Measurements from ENCODE around the gene EHMT2.

DNA sequence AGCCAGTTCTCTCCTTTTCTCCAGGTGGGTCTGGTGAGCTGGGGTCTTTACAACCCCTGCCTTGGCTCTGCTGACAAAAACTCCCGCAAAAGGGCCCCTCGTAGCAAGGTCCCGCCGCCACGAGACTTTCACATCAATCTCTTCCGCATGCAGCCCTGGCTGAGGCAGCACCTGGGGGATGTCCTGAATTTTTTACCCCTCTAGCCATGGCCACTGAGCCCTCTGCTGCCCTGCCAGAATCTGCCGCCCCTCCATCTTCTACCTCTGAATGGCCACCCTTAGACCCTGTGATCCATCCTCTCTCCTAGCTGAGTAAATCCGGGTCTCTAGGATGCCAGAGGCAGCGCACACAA lies 47.6 kb upstream of the EHMT2 start:
- TF ChIP-seq, protein P1, sequence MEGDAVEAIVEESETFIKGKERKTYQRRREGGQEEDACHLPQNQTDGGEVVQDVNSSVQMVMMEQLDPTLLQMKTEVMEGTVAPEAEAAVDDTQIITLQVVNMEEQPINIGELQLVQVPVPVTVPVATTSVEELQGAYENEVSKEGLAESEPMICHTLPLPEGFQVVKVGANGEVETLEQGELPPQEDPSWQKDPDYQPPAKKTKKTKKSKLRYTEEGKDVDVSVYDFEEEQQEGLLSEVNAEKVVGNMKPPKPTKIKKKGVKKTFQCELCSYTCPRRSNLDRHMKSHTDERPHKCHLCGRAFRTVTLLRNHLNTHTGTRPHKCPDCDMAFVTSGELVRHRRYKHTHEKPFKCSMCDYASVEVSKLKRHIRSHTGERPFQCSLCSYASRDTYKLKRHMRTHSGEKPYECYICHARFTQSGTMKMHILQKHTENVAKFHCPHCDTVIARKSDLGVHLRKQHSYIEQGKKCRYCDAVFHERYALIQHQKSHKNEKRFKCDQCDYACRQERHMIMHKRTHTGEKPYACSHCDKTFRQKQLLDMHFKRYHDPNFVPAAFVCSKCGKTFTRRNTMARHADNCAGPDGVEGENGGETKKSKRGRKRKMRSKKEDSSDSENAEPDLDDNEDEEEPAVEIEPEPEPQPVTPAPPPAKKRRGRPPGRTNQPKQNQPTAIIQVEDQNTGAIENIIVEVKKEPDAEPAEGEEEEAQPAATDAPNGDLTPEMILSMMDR (conservative IDR thresholded peaks at IDR 0.05) = no peak
- no peak for TF ChIP-seq EZH2 (IDR thresholded peaks at IDR 0.05; ENCODE audit: low read depth)
